Measurements from ENCODE around the gene INO80C. TPM values are rescaled to one million over a fixed set of nuclear protein-coding genes. Genes with fewer than 3 reads are reported as not detected.

The INO80C gene
- total RNA-seq, 1 experiment from 2014 or later = 51.1 TPM

- Histone ChIP-seq H3K14ac (ENCODE audit: insufficient read depth, low read length) (no peak overlapping the region), H3K79me1 (ENCODE audit: insufficient read depth, low read depth, low read length, poor library complexity, severe bottlenecking) (no peaks in the 10 kb centered on the region), H3K4me2 (ENCODE audit: insufficient read depth, insufficient read length, low read length) (no peak overlapping the region), H3K4me1 (ENCODE audit: insufficient read depth, low read length) (peaks cover 2% of the 10 kb centered on the region; the same call in 1 of the 2 replicates), H4K8ac (replicated peaks; ENCODE audit: insufficient read length, low read depth, low read length) (no peak overlapping the region), H3T11ph (ENCODE audit: low read length) (no peak overlapping the region), H3K56ac (ENCODE audit: insufficient read length, low read depth, low read length) (no peak overlapping the region), H3K79me2 (ENCODE audit: insufficient read depth, low read length) (no peaks in the 10 kb centered on the region), H2AFZ (ENCODE audit: low read length) (no peak overlapping the region), H4K20me1 (ENCODE audit: control insufficient read depth, insufficient read depth, insufficient read length) (no peaks in the 10 kb centered on the region), H2BK5ac (ENCODE audit: insufficient read length, low read length) (no peak overlapping the region), H2BK12ac (ENCODE audit: insufficient read length, low read depth, low read length) (no peak overlapping the region), H3K27me3 (ENCODE audit: insufficient read depth, low read length) (no peaks in the 10 kb centered on the region), H4K91ac (ENCODE audit: insufficient read length, low read depth, low read length) (no peak overlapping the region), H2BK120ac (ENCODE audit: low read depth, low read length, poor library complexity, severe bottlenecking) (no peak overlapping the region), H2AK5ac (ENCODE audit: insufficient read length, low read length) (no peak overlapping the region), H3K18ac (ENCODE audit: insufficient read length, low read depth, low read length) (no peak overlapping the region), H3K23ac (ENCODE audit: insufficient read length, low read depth, low read length) (no peak overlapping the region), H3K4ac (ENCODE audit: low read depth, low read length) (no peak overlapping the region), H3K27ac (ENCODE audit: insufficient read length, low read depth, low read length) (no peak overlapping the region), H4K5ac (ENCODE audit: insufficient read length, low read depth, low read length) (no peak overlapping the region), H2BK20ac (ENCODE audit: low read depth, low read length, poor library complexity, severe bottlenecking) (no peak overlapping the region), H3K9me3 (ENCODE audit: control insufficient read depth, low read depth, low read length) (no peaks in the 10 kb centered on the region), H3K23me2 (ENCODE audit: insufficient read length, low read depth, low read length, poor library complexity, severe bottlenecking) (no peaks in the 10 kb centered on the region), H2BK15ac (ENCODE audit: low read depth, low read length) (no peak overlapping the region), H3K9ac (ENCODE audit: extremely low read depth, insufficient read length, low read length) (no peak overlapping the region)
- H3K4me3 Mint-ChIP-seq = no peak overlapping the region
- TF ChIP-seq, protein P1, sequence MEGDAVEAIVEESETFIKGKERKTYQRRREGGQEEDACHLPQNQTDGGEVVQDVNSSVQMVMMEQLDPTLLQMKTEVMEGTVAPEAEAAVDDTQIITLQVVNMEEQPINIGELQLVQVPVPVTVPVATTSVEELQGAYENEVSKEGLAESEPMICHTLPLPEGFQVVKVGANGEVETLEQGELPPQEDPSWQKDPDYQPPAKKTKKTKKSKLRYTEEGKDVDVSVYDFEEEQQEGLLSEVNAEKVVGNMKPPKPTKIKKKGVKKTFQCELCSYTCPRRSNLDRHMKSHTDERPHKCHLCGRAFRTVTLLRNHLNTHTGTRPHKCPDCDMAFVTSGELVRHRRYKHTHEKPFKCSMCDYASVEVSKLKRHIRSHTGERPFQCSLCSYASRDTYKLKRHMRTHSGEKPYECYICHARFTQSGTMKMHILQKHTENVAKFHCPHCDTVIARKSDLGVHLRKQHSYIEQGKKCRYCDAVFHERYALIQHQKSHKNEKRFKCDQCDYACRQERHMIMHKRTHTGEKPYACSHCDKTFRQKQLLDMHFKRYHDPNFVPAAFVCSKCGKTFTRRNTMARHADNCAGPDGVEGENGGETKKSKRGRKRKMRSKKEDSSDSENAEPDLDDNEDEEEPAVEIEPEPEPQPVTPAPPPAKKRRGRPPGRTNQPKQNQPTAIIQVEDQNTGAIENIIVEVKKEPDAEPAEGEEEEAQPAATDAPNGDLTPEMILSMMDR (conservative IDR thresholded peaks at IDR 0.05) = no peak
- DNase-seq = no peak
- no peaks in the 10 kb centered on the region for H3K27me3 Mint-ChIP-seq (ENCODE audit: low read depth)
- no peak overlapping the region for H3K27ac Mint-ChIP-seq
- H3K9me3 Mint-ChIP-seq = no peaks in the 10 kb centered on the region
- no CpG with 5 or more reads among the region's 4 CpGs for WGBS (ENCODE audit: extremely low coverage, insufficient read length, low lambda C conversion rate)
- H3K36me3 Mint-ChIP-seq (ENCODE audit: insufficient read depth in 1 of 3, low read depth in 3 of 3) = peaks cover 0 to 12% (median 10%) of the 10 kb centered on the region in 3 experiments; a peak in 5 of 7 replicates
- peaks cover 5 to 9% of the 10 kb centered on the region in 2 experiments for H3K4me1 Mint-ChIP-seq
These were observed 33.9 kb downstream of the INO80C start for GRCh38 chr18:35463827-35464226.
